Uterus (tissue), 2 donors: Measurements from ENCODE around the gene CRADD.

ENCODE experiments used
- POLR2A ChIP-seq, 2 donors: fragments of 450-650 bp; IDR thresholded peaks; one replicate each; pipeline ENCODE4 v1.6.1; 2016; ENCODE audit warnings: antibody characterized with exemption in 2 of 2, mild to moderate bottlenecking in 1 of 2, moderate library complexity in 1 of 2
- TF ChIP-seq, protein P1 (sequence below), 4 experiments: fragments of 200-600 bp in 2 of 4; fragments of 450-650 bp in 2 of 4; sonication (generic) in 2 of 4; IDR thresholded peaks; one replicate each; pipeline ENCODE4 v1.5.1; 2016 to 2019; ENCODE audit warnings: antibody characterized with exemption in 4 of 4, mild to moderate bottlenecking in 2 of 4, moderate library complexity in 1 of 4

GRCh38 chr12:93698307-93699092 is 21.3 kb downstream of the CRADD start:
- TF ChIP-seq, protein P1, sequence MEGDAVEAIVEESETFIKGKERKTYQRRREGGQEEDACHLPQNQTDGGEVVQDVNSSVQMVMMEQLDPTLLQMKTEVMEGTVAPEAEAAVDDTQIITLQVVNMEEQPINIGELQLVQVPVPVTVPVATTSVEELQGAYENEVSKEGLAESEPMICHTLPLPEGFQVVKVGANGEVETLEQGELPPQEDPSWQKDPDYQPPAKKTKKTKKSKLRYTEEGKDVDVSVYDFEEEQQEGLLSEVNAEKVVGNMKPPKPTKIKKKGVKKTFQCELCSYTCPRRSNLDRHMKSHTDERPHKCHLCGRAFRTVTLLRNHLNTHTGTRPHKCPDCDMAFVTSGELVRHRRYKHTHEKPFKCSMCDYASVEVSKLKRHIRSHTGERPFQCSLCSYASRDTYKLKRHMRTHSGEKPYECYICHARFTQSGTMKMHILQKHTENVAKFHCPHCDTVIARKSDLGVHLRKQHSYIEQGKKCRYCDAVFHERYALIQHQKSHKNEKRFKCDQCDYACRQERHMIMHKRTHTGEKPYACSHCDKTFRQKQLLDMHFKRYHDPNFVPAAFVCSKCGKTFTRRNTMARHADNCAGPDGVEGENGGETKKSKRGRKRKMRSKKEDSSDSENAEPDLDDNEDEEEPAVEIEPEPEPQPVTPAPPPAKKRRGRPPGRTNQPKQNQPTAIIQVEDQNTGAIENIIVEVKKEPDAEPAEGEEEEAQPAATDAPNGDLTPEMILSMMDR (IDR thresholded peaks at IDR 0.05) = no peak
- TF ChIP-seq POLR2A (IDR thresholded peaks at IDR 0.05) = no peak
